ENCODE measurements around the gene STIP1. TPM values are rescaled to one million over a fixed set of nuclear protein-coding genes. Genes with fewer than 3 reads are reported as not detected.
A peak's percentile ranks its signal among the peaks of the same experiment; 100 is the strongest.
"Not testable (repeated sequence)": the region's sequence is repeated elsewhere in the genome, so short reads cannot be mapped to it uniquely, and the experiment has no call there.

The STIP1 gene
- total RNA-seq, 2 donors from 2014 or later, result 74.3 to 87.3 TPM

GRCh38 chr11:64243236-64243854 is 57.4 kb downstream of the STIP1 start:
- intact Hi-C loops (cut with DNase I), result loop anchor here in 1 of 2 donors (10.0 kb wide), 1 partner anchor 61 kb away; the partner anchor contains the start of genes CATSPERZ and ESRRA
- no peak for DNase-seq (ENCODE audit: low spot score)

- DNase-seq (ENCODE audit: low spot score), result no peak
- intact Hi-C loops (cut with DNase I), result loop anchor here in 1 of 2 donors (10.0 kb wide), 1 partner anchor 61 kb away; the partner anchor contains the start of genes CATSPERZ and ESRRA
Measured at GRCh38 chr11:64244107-64244506, 58.1 kb downstream of the STIP1 start.

- intact Hi-C loops (cut with DNase I), result loop anchor here in 1 of 2 donors (10.0 kb wide), 1 partner anchor 60 kb away; the partner anchor contains the start of genes CATSPERZ and ESRRA
Measured at GRCh38 chr11:64244966-64245365, 59.0 kb downstream of the STIP1 start.

GRCh38 chr11:64245401-64245796 is 59.4 kb downstream of the STIP1 start:
- intact Hi-C loops (cut with DNase I), result loop anchor here in 1 of 2 donors (10.0 kb wide), 1 partner anchor 59 kb away; the partner anchor contains the start of genes CATSPERZ and ESRRA
- no peak for DNase-seq (ENCODE audit: low spot score)

More at GRCh38 chr11:64244966-64245365, 59.0 kb downstream of the STIP1 start:
- DNase-seq (ENCODE audit: low spot score), result no peak

- intact Hi-C loops (cut with DNase I), result loop anchor here in 1 of 2 donors (10.0 kb wide), 1 partner anchor 59 kb away; the partner anchor contains the start of genes CATSPERZ and ESRRA
- DNase-seq (ENCODE audit: low spot score), result peak; percentile 95
Measured at GRCh38 chr11:64245797-64246620, 60.0 kb downstream of the STIP1 start.

- intact Hi-C loops (cut with DNase I), result loop anchor here in 1 of 2 donors (10.0 kb wide), 1 partner anchor 58 kb away; the partner anchor contains the start of genes CATSPERZ and ESRRA
- DNase-seq (ENCODE audit: low spot score), result not testable (repeated sequence)
Measured at GRCh38 chr11:64246621-64246870, 60.6 kb downstream of the STIP1 start.

- DNase-seq (ENCODE audit: low spot score), result peak; percentile 96
- intact Hi-C loops (cut with DNase I), result loop anchor here in 1 of 2 donors (10.0 kb wide), 1 partner anchor 58 kb away; the partner anchor contains the start of genes CATSPERZ and ESRRA
Measured at GRCh38 chr11:64246871-64247728, 61.1 kb downstream of the STIP1 start, which contains the start of gene PPP1R14B. Gene PPP1R14B, minus strand, starts transcription at chr11:64246943. Its CDS starts 270 bp downstream, at chr11:64246673.

GRCh38 chr11:64247729-64248531 is 62.0 kb downstream of the STIP1 start:
- DNase-seq (ENCODE audit: low spot score), result no peak
- intact Hi-C loops (cut with DNase I), result loop anchor here in 1 of 2 donors (10.0 kb wide), 1 partner anchor 57 kb away; the partner anchor contains the start of genes CATSPERZ and ESRRA

- no peak for DNase-seq (ENCODE audit: low spot score)
- intact Hi-C loops (cut with DNase I), result loop anchor here in 1 of 2 donors (10.0 kb wide), 1 partner anchor 56 kb away; the partner anchor contains the start of genes CATSPERZ and ESRRA
Measured at GRCh38 chr11:64248578-64248977, 62.6 kb downstream of the STIP1 start.

- intact Hi-C loops (cut with DNase I), result loop anchor here in 1 of 2 donors (10.0 kb wide), 1 partner anchor 56 kb away; the partner anchor contains the start of genes CATSPERZ and ESRRA
- no peak for DNase-seq (ENCODE audit: low spot score)
Measured at GRCh38 chr11:64249038-64249437, 63.1 kb downstream of the STIP1 start.

GRCh38 chr11:64249563-64250414 is 63.8 kb downstream of the STIP1 start:
- no peak for DNase-seq (ENCODE audit: low spot score)
- intact Hi-C loops (cut with DNase I), result loop anchor here in 1 of 2 donors (10.0 kb wide), 1 partner anchor 55 kb away; the partner anchor contains the start of genes CATSPERZ and ESRRA

- DNase-seq (ENCODE audit: low spot score), result no peak
- intact Hi-C loops (cut with DNase I), result no loop called here
Measured at GRCh38 chr11:64250415-64251015, 64.5 kb downstream of the STIP1 start.

- intact Hi-C loops (cut with DNase I), result no loop called here
- DNase-seq (ENCODE audit: low spot score), result no peak
Measured at GRCh38 chr11:64251016-64251752, 65.2 kb downstream of the STIP1 start, which contains the start of gene PLCB3. Gene PLCB3, plus strand, starts transcription at chr11:64251530. Its CDS starts 120 bp downstream, at chr11:64251650.

- intact Hi-C loops (cut with DNase I), result no loop called here
- no peak for DNase-seq (ENCODE audit: low spot score)
Measured at GRCh38 chr11:64251753-64252002, 65.7 kb downstream of the STIP1 start.

GRCh38 chr11:64252003-64252872 is 66.3 kb downstream of the STIP1 start:
- no peak for DNase-seq (ENCODE audit: low spot score)
- intact Hi-C loops (cut with DNase I), result no loop called here

Data from posterior vena cava (tissue), 2 donors.